PFSK-1 (cell line): Measurements from ENCODE around the gene ZNF284.

Experiments used
- POLR2AphosphoS5 ChIP-seq: IDR thresholded peaks from 2 replicates; pipeline ENCODE4 v1.6.1; 2012; ENCODE audit warnings: low read depth, mild to moderate bottlenecking, control low read depth, low read length, moderate library complexity
- SIN3A ChIP-seq: IDR thresholded peaks from 2 replicates; pipeline ENCODE4 v1.6.1; 2012; ENCODE audit warnings: mild to moderate bottlenecking, low read length, moderate library complexity, borderline replicate concordance; ENCODE audit not compliant: insufficient read depth

GRCh38 chr19:44107751-44108150 lies 35.8 kb downstream of the ZNF284 start:
- TF ChIP-seq POLR2AphosphoS5: no peak
- TF ChIP-seq SIN3A: no peak
